Heart left ventricle (tissue), 13 donors: ENCODE data around the gene GRIN3B.

Experiments used
- CTCF ChIP-seq, 12 donors: fragments of 200-600 bp; sonication (generic) in 4 of 12; IDR thresholded peaks; one replicate each; pipeline versions ENCODE4 v1.5.0 to v1.8.0; 2018 to 2022; ENCODE audit warnings: antibody characterized with exemption in 12 of 12, mild to moderate bottlenecking in 5 of 12
- POLR2A ChIP-seq, 2 donors: fragments of 450-650 bp; IDR thresholded peaks; one replicate each; pipeline ENCODE4 v1.6.1; 2017; ENCODE audit warnings: antibody characterized with exemption in 2 of 2, mild to moderate bottlenecking in 2 of 2, moderate library complexity in 2 of 2
- donor health status: ischemic (EF 13 %, LVEDD 7.1; RV severe dilation, severe dysfunction).
- donor health status: DM: no; HTN: yes; CAD: no.
- donor health status: DM: no; HTN: no; CAD: no.
- donor health status: ischemic (EF 25% LVEDD 6.9; RV normal size, moderate dysfunction).
- donor health status: ischemic (EF 25% LVEDD 5.7; RV mildly dilated, moderate dysfunction).
- donor health status: ischemic (EF 35%, LVEDD 5.7; RV mildly dilated, moderate dysfunction).
- donor health status: nonischemic (EF 11% LVEDD 7.7; RV severe dilation, severe dysfunction).
- donor health status: DM: yes; HTN: yes; CAD: no.
- donor health status: PGD.
- donor health status: ischemic (EF 29% LVEDD 5.4; RV normal size, mild dysfunction).
- donor health status: nonischemic (EF 23%, LVEDD 6.1; RV moderate dilation, normal function).

GRCh38 chr19:973726-974563 lies 26.3 kb upstream of the GRIN3B start:
- TF ChIP-seq POLR2A (IDR thresholded peaks at IDR 0.05) (no peak), CTCF (IDR thresholded peaks at IDR 0.05) (no peak)
